ENCODE measurements around the gene SUFU. TPM values are rescaled to one million over a fixed set of nuclear protein-coding genes. Genes with fewer than 3 reads are reported as not detected.

The SUFU gene
- total and polyA plus RNA-seq, 2 of the 13 experiments (the other 11 are each of a cell fraction or from before 2014, with no cell fraction given) = 2.9 to 5.5 TPM

GRCh38 chr10:102642736-102643335 lies 139.1 kb downstream of the SUFU start (continued):
- TF ChIP-seq RBFOX2 (IDR thresholded peaks at IDR 0.05; ENCODE audit: low read depth, low read length) (peak; percentile 75), HDAC6 (IDR thresholded peaks at IDR 0.05; ENCODE audit: low read depth, low read length) (no peak), GATAD1 (CRISPR knock-in tag; IDR thresholded peaks at IDR 0.05) (no peak), ZNF512 (CRISPR knock-in tag; IDR thresholded peaks at IDR 0.05) (no peak), ETV5 (CRISPR knock-in tag; IDR thresholded peaks at IDR 0.05; ENCODE audit: borderline replicate concordance) (peak; percentile 39; the same call in 1 of the 2 replicates), ZNF337 (CRISPR knock-in tag; IDR thresholded peaks at IDR 0.05; ENCODE audit: borderline replicate concordance, low read depth) (no peak), E2F1 (CRISPR knock-in tag; IDR thresholded peaks at IDR 0.05) (no peak), CSRNP1 (CRISPR knock-in tag; IDR thresholded peaks at IDR 0.05) (no peak), ZHX2 (IDR thresholded peaks at IDR 0.05; ENCODE audit: low read depth) (no peak), ZHX2 (CRISPR knock-in tag; IDR thresholded peaks at IDR 0.05; ENCODE audit: borderline replicate concordance) (no peak), ZNF574 (CRISPR knock-in tag; IDR thresholded peaks at IDR 0.05) (peak; percentile 5; the same call in 1 of the 2 replicates), TP53 (CRISPR knock-in tag; conservative IDR thresholded peaks at IDR 0.05) (no peak), PBX2 (CRISPR knock-in tag; IDR thresholded peaks at IDR 0.05) (no peak), HNRNPH1 (optimal IDR thresholded peaks at IDR 0.05; ENCODE audit: low read depth, low read length) (no peak)

Measured in HepG2 (cell line).